K562 (cell line): ENCODE data around the gene MRAS. TPM values are rescaled to one million over a fixed set of nuclear protein-coding genes. Genes with fewer than 3 reads are reported as not detected.

ENCODE experiments used
- ATAC-seq: fragments of 200-7000 bp; cut with Tn5 transposase; 3 replicates; pipeline ENCODE4 v1.9.1; 2020; ENCODE audit warnings: moderate library complexity
- BruUV-seq: library from RNA; stranded (reverse); fragments of 400-500 nt; replicated peaks from 2 replicates; lab custom pipeline; 2021; lab: Mats Ljungman, UMichigan
- CTCF ChIA-PET: fragments of 300-600 bp; formaldehyde crosslinking; extraction: SDS; loops from one replicate; lab custom pipeline; 2021; ENCODE audit warnings: low intra/inter-chr PET ratio; lab: Yijun Ruan, JAX
- POLR2A ChIA-PET: fragments of 300-600, 350-650 bp; sonication (Branson Sonifier 250); formaldehyde crosslinking; extraction: SDS; loops from one replicate; lab custom pipeline; 2021; ENCODE audit warnings: antibody characterized with exemption, inconsistent platforms; lab: Yijun Ruan, JAX
- DNase-seq, 4 experiments: peaks; one replicate each; pipeline versions ENCODE4 v3.0.0 to v3.0.0-alpha.2; 2011 to 2018; ENCODE audit warnings: low spot score in 3 of 4, mixed read lengths in 3 of 4; ENCODE audit errors: extremely low read depth in 1 of 4
- FAIRE-seq: peaks from 2 replicates; lab custom pipeline; 2011; peaks lifted over from hg19 to GRCh38; lab: Jason Lieb, UNC
- H2AFZ ChIP-seq: 2 replicates; pipeline ENCODE4 v1.6.0; 2011; ENCODE audit warnings: low read depth, low read length, control low read depth, inconsistent platforms
- H3K27ac ChIP-seq: fragments of 200-600 bp; 3 replicates; pipeline ENCODE4 v1.8.0; 2011; ENCODE audit warnings: low read depth, mild to moderate bottlenecking, control low read depth, inconsistent platforms, low read length, moderate library complexity, mixed read lengths; ENCODE audit errors: extremely low read depth
- H3K27me3 ChIP-seq, 2 experiments: fragments of 300-600 bp in 1 of 2; 2 replicates in 1 of 2; 3 replicates in 1 of 2; pipeline versions ENCODE4 v1.6.0 to v1.8.0; 2011; ENCODE audit warnings: inconsistent platforms in 2 of 2, low read length in 2 of 2, mild to moderate bottlenecking in 1 of 2, mixed read lengths in 1 of 2, moderate library complexity in 1 of 2; ENCODE audit not compliant: control insufficient read depth in 2 of 2, insufficient read depth in 2 of 2
- H3K36me3 ChIP-seq: fragments of 300-600 bp; 3 replicates; pipeline ENCODE4 v1.8.0; 2011; ENCODE audit warnings: mild to moderate bottlenecking, low read length, inconsistent platforms; ENCODE audit not compliant: control insufficient read depth, insufficient read depth
- H3K4me1 ChIP-seq, 2 experiments: fragments of 200-600 bp in 1 of 2; replicated peaks in 1 of 2; 2 replicates in 1 of 2; 3 replicates in 1 of 2; pipeline versions ENCODE4 v1.5.1 to v1.8.0; 2011; ENCODE audit warnings: inconsistent platforms in 2 of 2, low read length in 2 of 2, mild to moderate bottlenecking in 1 of 2, mixed read lengths in 1 of 2, moderate library complexity in 1 of 2; ENCODE audit not compliant: control insufficient read depth in 2 of 2, insufficient read depth in 2 of 2
- H3K4me2 ChIP-seq: 2 replicates; pipeline ENCODE4 v1.6.1; 2011; ENCODE audit warnings: low read length, control low read depth, inconsistent platforms, mixed read lengths; ENCODE audit not compliant: insufficient read depth
- H3K4me3 ChIP-seq: fragments of 200-600 bp; sonication (generic), shearing (Covaris generic); 2 replicates; pipeline ENCODE4 v1.5.1; 2016; ENCODE audit warnings: control low read depth, inconsistent platforms
- H3K79me2 ChIP-seq: fragments of 200-600 bp; 3 replicates; pipeline ENCODE4 v1.8.0; 2011; ENCODE audit warnings: low read length, inconsistent platforms; ENCODE audit not compliant: control insufficient read depth, insufficient read depth
- H3K9ac ChIP-seq, 2 experiments: 2 replicates each; pipeline versions ENCODE4 v1.6.0 to v1.6.1; 2011; ENCODE audit warnings: low read depth in 2 of 2, low read length in 2 of 2, control low read depth in 1 of 2, inconsistent platforms in 1 of 2, mild to moderate bottlenecking in 1 of 2, mixed read lengths in 1 of 2; ENCODE audit not compliant: insufficient read depth in 1 of 2
- H3K9me1 ChIP-seq: one replicate; pipeline ENCODE4 v1.6.0; 2011; ENCODE audit warnings: inconsistent platforms, mild to moderate bottlenecking, low read length, moderate library complexity; ENCODE audit not compliant: control insufficient read depth, insufficient read depth
- H3K9me3 ChIP-seq: replicated peaks from 2 replicates; pipeline ENCODE4 v1.5.1; 2011; ENCODE audit warnings: low read depth, low read length, inconsistent platforms; ENCODE audit not compliant: control insufficient read depth, insufficient read depth
- H4K20me1 ChIP-seq: replicated peaks from 2 replicates; pipeline ENCODE4 v1.6.1; 2011; ENCODE audit warnings: low read length, inconsistent platforms, mixed read lengths; ENCODE audit not compliant: control insufficient read depth, insufficient read depth
- ARID4B ChIP-seq: sonication (generic); formaldehyde crosslinking; IDR thresholded peaks from 2 replicates; pipeline ENCODE4 v1.8.0; 2022; ENCODE audit warnings: mild to moderate bottlenecking, missing genetic modification reagents
- ATF2 ChIP-seq: sonication (generic); formaldehyde crosslinking; IDR thresholded peaks from 2 replicates; pipeline ENCODE4 v1.8.1; 2022; ENCODE audit warnings: missing genetic modification reagents
- BDP1 ChIP-seq: IDR thresholded peaks from 3 replicates; pipeline ENCODE4 v1.6.1; 2011; ENCODE audit not compliant: insufficient read length, insufficient read depth
- BRD9 ChIP-seq: fragments of 450-650 bp; IDR thresholded peaks from 2 replicates; pipeline ENCODE4 v1.6.1; 2018; ENCODE audit warnings: low read depth; ENCODE audit not compliant: partially characterized antibody
- IRF9 ChIP-seq: fragments of 450-650 bp; IDR thresholded peaks from 2 replicates; pipeline ENCODE4 v1.6.1; 2016; ENCODE audit warnings: missing biosample characterization, missing genetic modification characterization
- MTA2 ChIP-seq: fragments of 450-650 bp; IDR thresholded peaks from 2 replicates; pipeline ENCODE4 v1.6.1; 2016; ENCODE audit warnings: low read depth
- PREB ChIP-seq: sonication (generic); formaldehyde crosslinking; IDR thresholded peaks from 2 replicates; pipeline ENCODE4 v1.8.1; 2023; ENCODE audit warnings: mild to moderate bottlenecking, missing genetic modification reagents
- RNF219 ChIP-seq: fragments of 250-450 bp; sonication (Bioruptor Pico); IDR thresholded peaks from 2 replicates; pipeline ENCODE4 v1.5.0; 2022; ENCODE audit warnings: mild to moderate bottlenecking
- SRF ChIP-seq, 2 experiments: fragments of 250-450, 450-650 bp in 1 of 2; sonication (Bioruptor Pico) in 1 of 2; sonication (generic) in 1 of 2; formaldehyde crosslinking; IDR thresholded peaks; 2 replicates each; pipeline versions ENCODE4 v1.5.0 to v1.5.1; 2020 to 2022; ENCODE audit warnings: mild to moderate bottlenecking in 1 of 2, missing genetic modification reagents in 1 of 2
- ZNF232 ChIP-seq: sonication (generic); formaldehyde crosslinking; IDR thresholded peaks from 2 replicates; pipeline ENCODE4 v1.8.0; 2022; ENCODE audit warnings: mild to moderate bottlenecking, missing genetic modification reagents
- WGBS: fragments of 100-300 bp; shearing (Covaris generic); methylation state at CpG from one replicate; pipeline ENCODE4 v1.1.6; 2016; ENCODE audit warnings: low coverage, mixed read lengths; ENCODE audit not compliant: insufficient coverage; ENCODE audit errors: missing lambda C conversion rate; 5-methylcytosine and 5-hydroxymethylcytosine counted together
- in situ Hi-C: fragments of 300-500 bp; cut with MboI; formaldehyde crosslinking; loops from 4 replicates; pipeline ENCODE4 v1.15.0; 2018; ENCODE audit warnings: inconsistent platforms, mixed read lengths
- intact Hi-C: fragments of 100-400 bp; cut with micrococcal nuclease; formaldehyde crosslinking; loops from 2 replicates; pipeline ENCODE4 v1.14.2; 2022
- polyA plus RNA-seq, 8 experiments: library from polyadenylated mRNA; depleted of rRNA in 4 of 8; stranded (reverse) in 5 of 8; unstranded in 3 of 8; fragments of >200 nt; fragmentation: Nextera tagmentation in 2 of 8; fragmentation: Illumina TruSeq in 1 of 8; extraction: Ambion mirVana in 2 of 8; extraction: Trizol in 1 of 8; gene quantifications; 2 replicates each; pipeline versions ENCODE4 v1.2.1 to v1.2.3, GENCODE V29; 2011 to 2014; ENCODE audit warnings: inconsistent platforms in 1 of 8, missing spikeins in 1 of 8
- total RNA-seq, 7 experiments: library from RNA; depleted of rRNA in 6 of 7; stranded (reverse); fragments of >200 nt in 6 of 7; fragmentation: Illumina TruSeq in 2 of 7; extraction: Trizol in 2 of 7; gene quantifications; 2 replicates each; pipeline versions ENCODE4 v1.2.1 to v1.2.3, GENCODE V29; 2011 to 2021; ENCODE audit warnings: low replicate concordance in 1 of 7

MRAS gene
- total and polyA plus RNA-seq, 9 of the 15 experiments (the other 6 are each of a cell fraction or from before 2014, with no cell fraction given), result 1.5 to 10.0 (median 5.0) TPM

- Histone ChIP-seq H3K4me3 (no peak overlapping the region), H3K79me2 (no peaks in the 10 kb centered on the region), H3K27me3 (peaks cover 4 to 11% of the 10 kb centered on the region in 2 experiments; a peak in 2 of 5 replicates), H3K4me2 (no peak overlapping the region), H3K27ac (no peak overlapping the region), H3K4me1 (no peaks in the 10 kb centered on the region; a peak in 1 of 5 replicates), H4K20me1 (no peaks in the 10 kb centered on the region), H3K9me1 (no peaks in the 10 kb centered on the region), H3K36me3 (no peaks in the 10 kb centered on the region), H3K9ac (no peak overlapping the region), H2AFZ (no peak overlapping the region), H3K9me3 (no peaks in the 10 kb centered on the region)
- FAIRE-seq (no peak), DNase-seq (no peak), ATAC-seq (no peak)
- POLR2A ChIA-PET, result interaction anchor here (1.0 kb wide), 1 partner anchor 14 kb away, joined by 3 read pairs; no protein-coding TSS in a partner anchor
- CTCF ChIA-PET, result no interaction called here
- 0% methylated on average over 1 of the region's 1 CpG for WGBS
- intact Hi-C loops, result no loop called here
- no peak for TF ChIP-seq RNF219 (CRISPR knock-in tag)
- TF ChIP-seq SRF (CRISPR knock-in tag; IDR thresholded peaks at IDR 0.05), result no peak
- TF ChIP-seq ATF2 (CRISPR knock-in tag), result no peak
- TF ChIP-seq IRF9 (tag), result no peak
- no peak for TF ChIP-seq BRD9
- TF ChIP-seq ARID4B (CRISPR knock-in tag), result no peak
- TF ChIP-seq PREB (CRISPR knock-in tag), result no peak
- no peak for TF ChIP-seq BDP1
- TF ChIP-seq MTA2, result no peak
- TF ChIP-seq ZNF232 (CRISPR knock-in tag), result no peak
- in situ Hi-C loops, result no loop called here
- no TSS peak for BruUV-seq
Observed at GRCh38 chr3:138314751-138315150, 33.6 kb upstream of the MRAS start.
